ENCODE measurements around the gene ARL6.

DNA sequence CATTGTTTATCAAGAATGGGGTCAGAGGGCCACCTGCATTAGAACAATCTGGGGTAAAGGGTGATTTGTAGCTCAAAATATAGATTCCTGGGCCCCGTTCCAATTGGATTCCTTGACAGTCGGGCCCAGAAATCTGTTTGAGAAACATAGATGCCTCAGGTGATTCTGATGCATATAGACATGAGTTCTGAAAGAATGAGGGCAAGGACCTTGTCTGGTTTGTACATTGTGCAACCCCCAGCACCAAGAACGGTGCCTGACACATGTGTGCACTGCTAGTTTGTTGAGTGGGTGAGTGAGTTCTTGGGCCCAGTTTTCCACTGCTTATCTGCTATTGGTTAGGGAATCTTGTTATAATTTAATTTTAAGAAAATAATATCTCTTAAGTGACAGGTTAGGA is 73.8 kb downstream of the ARL6 start:
- TF ChIP-seq EZH2 (IDR thresholded peaks at IDR 0.05; ENCODE audit: low read length, unreplicated experiment), result no peak
- no peak for TF ChIP-seq CTCF (conservative IDR thresholded peaks at IDR 0.05; ENCODE audit: low read depth, low read length)
- TF ChIP-seq EZH2phosphoT487 (IDR thresholded peaks at IDR 0.05; ENCODE audit: borderline replicate concordance, low read length), result no peak
